Coronary artery (tissue), 2 donors: ENCODE results near the gene MAPK8IP3.

Experiments used
- DNase-seq: peaks from one replicate; pipeline ENCODE4 v3.0.0-alpha.2; 2017; ENCODE audit warnings: low spot score
- H3K27ac ChIP-seq, 2 donors: fragments of 200-600 bp; sonication (generic); one replicate each; pipeline ENCODE4 v1.5.1; 2016 to 2019
- H3K4me3 ChIP-seq: fragments of 200-600 bp; sonication (generic); 2 replicates; pipeline ENCODE4 v1.5.1; 2016; ENCODE audit warnings: mild to moderate bottlenecking, moderate library complexity
- CTCF ChIP-seq: fragments of 200-600 bp; sonication (generic); IDR thresholded peaks from one replicate; pipeline ENCODE4 v1.5.1; 2019; ENCODE audit warnings: antibody characterized with exemption

Gene MAPK8IP3

GRCh38 chr16:1677942-1678499, 28.0 kb upstream of the MAPK8IP3 start, which contains the start of gene JPT2:
TSS of gene JPT2 (plus strand) at chr16:1678279. CDS start at chr16:1678313, 34 bp downstream.
- peak within 1 kb of the TSS; percentile 94 for H3K4me3 ChIP-seq
- H3K27ac ChIP-seq, result peak within 1 kb of the TSS; percentile 15 to 71
- TF ChIP-seq CTCF, result no peak
- DNase-seq, result peak; percentile 94

- Histone ChIP-seq H3K27ac (peak overlapping the region; percentile 15 to 71), H3K4me3 (peak overlapping the region; percentile 94)
- TF ChIP-seq CTCF, result no peak
- DNase-seq, result no peak
These were observed 27.4 kb upstream of the MAPK8IP3 start for GRCh38 chr16:1678500-1679098.

GRCh38 chr16:1680361-1680760, 25.6 kb upstream of the MAPK8IP3 start:
- H3K27ac ChIP-seq, result no peak overlapping the region
- no peak overlapping the region for H3K4me3 ChIP-seq
- no peak for TF ChIP-seq CTCF
- DNase-seq, result no peak

GRCh38 chr16:1681032-1681431, 25.0 kb upstream of the MAPK8IP3 start:
- no peak overlapping the region for H3K4me3 ChIP-seq
- DNase-seq, result no peak
- no peak overlapping the region for H3K27ac ChIP-seq
- no peak for TF ChIP-seq CTCF

- DNase-seq, result no peak
- TF ChIP-seq CTCF, result no peak
- no peak overlapping the region for H3K27ac ChIP-seq
- H3K4me3 ChIP-seq, result no peak overlapping the region
These were observed 18.3 kb upstream of the MAPK8IP3 start for GRCh38 chr16:1687427-1688316.

- DNase-seq, result no peak
- Histone ChIP-seq H3K27ac (no peak overlapping the region), H3K4me3 (no peak overlapping the region)
- TF ChIP-seq CTCF, result no peak
These were observed 17.0 kb upstream of the MAPK8IP3 start for GRCh38 chr16:1688807-1689560.
